ENCODE measurements around the gene MTHFR. TPM values are rescaled to one million over a fixed set of nuclear protein-coding genes. Genes with fewer than 3 reads are reported as not detected.

MTHFR gene
- 10 to 100 TPM; 31.0 to 64.4 (median 55.2) TPM for total RNA-seq
- polyA plus RNA-seq = 10 to 100 TPM; 10.0 to 10.5 TPM
- 115 reads per million, percentile 87 among the genes with 10 or more reads in this experiment for total RNA-seq

GRCh38 chr1:11805422-11806306 is at the start of gene MTHFR, which contains the start of gene CLCN6:
Gene MTHFR (minus strand): TSS chr1:11805964. CDS start chr1:11803116, 2,848 bp downstream.
Gene CLCN6 (plus strand): TSS chr1:11806191. CDS start chr1:11806263, 72 bp downstream.
- peaks cover 0 to 13% (median 7%) of the 10 kb centered on the region in 5 donors for H3K36me3 Mint-ChIP-seq
- peak within 1 kb of the TSS; percentile 92 for H3K27ac ChIP-seq (ENCODE audit: low read depth, low read length)
- no peaks in the 10 kb centered on the region for H3K27me3 Mint-ChIP-seq
- H3K4me3 ChIP-seq (ENCODE audit: low read length) = peak within 1 kb of the TSS; percentile 86
- H3K36me3 ChIP-seq (ENCODE audit: control insufficient read depth in 2 of 3, insufficient read depth in 3 of 3, low read length in 3 of 3) = peaks cover 0 to 15% (median 4%) of the 10 kb centered on the region in 3 experiments
- H3K4me3 Mint-ChIP-seq = peak within 1 kb of the TSS; percentile 94 to 100 (median 98)
- intact Hi-C loops (cut with micrococcal nuclease) = loop anchor here (1.0 to 10.0 kb wide), 14 partner anchors 86 to 1331 kb away; partner anchors contain the start of genes FBXO2 (in 2 of the 2), FBXO44 (in 2 of the 2), KIAA2013 (in 2 of the 2) and DFFA (in 1 of the 2)
- DNase-seq (peak; percentile 93 to 98 (median 97)), ATAC-seq (peak; percentile 95)
- ChIA-PET CTCF (interaction anchor here (1.1 kb wide), 3 partner anchors 75 to 129 kb away, joined by 3 to 4 read pairs (median 3); no protein-coding TSS in a partner anchor), POLR2A (interaction anchor here (0.6 to 3.2 kb wide), 13 partner anchors 9 to 213 kb away, joined by 3 to 56 read pairs (median 4); partner anchors contain the start of genes AGTRAP, MAD2L2, MFN2 and MIIP)
- H3K9me3 ChIP-seq (ENCODE audit: control insufficient read depth in 2 of 3, low read length in 3 of 3) = no peaks in the 10 kb centered on the region
- no peaks in the 10 kb centered on the region for H3K27me3 ChIP-seq (ENCODE audit: control insufficient read depth in 2 of 2, insufficient read depth in 2 of 2, low read length in 2 of 2)
- H3K4me1 ChIP-seq (ENCODE audit: control insufficient read depth in 2 of 2, insufficient read depth in 2 of 2, low read length in 2 of 2) = peaks cover 39 to 40% of the 10 kb centered on the region in 2 donors
- H3K4me1 Mint-ChIP-seq = peaks cover 37 to 72% (median 60%) of the 10 kb centered on the region in 7 donors
- peaks cover 0 to 4% (median 0%) of the 10 kb centered on the region in 11 donors for H3K9me3 Mint-ChIP-seq
- peak within 1 kb of the TSS; percentile 94 to 99 (median 96) for H3K27ac Mint-ChIP-seq

- Mint-ChIP-seq H3K36me3 (no peaks in the 10 kb centered on the region), H3K27me3 (peaks cover 37 to 66% (median 53%) of the 10 kb centered on the region in 5 donors), H3K9me3 (peaks cover 0 to 5% (median 0%) of the 10 kb centered on the region in 11 donors), H3K4me1 (peaks cover 0 to 6% (median 2%) of the 10 kb centered on the region in 7 donors), H3K4me3 (no peak overlapping the region), H3K27ac (no peak overlapping the region)
- DNase-seq (no peak), ATAC-seq (no peak)
- intact Hi-C loops (cut with micrococcal nuclease) = no loop called here
- Histone ChIP-seq H3K27ac (ENCODE audit: low read depth, low read length) (no peak overlapping the region), H3K4me3 (ENCODE audit: low read length) (no peak overlapping the region), H3K27me3 (ENCODE audit: control insufficient read depth in 2 of 2, insufficient read depth in 2 of 2, low read length in 2 of 2) (peaks cover 0 to 11% of the 10 kb centered on the region in 2 donors), H3K4me1 (ENCODE audit: control insufficient read depth in 2 of 2, insufficient read depth in 2 of 2, low read length in 2 of 2) (no peaks in the 10 kb centered on the region), H3K9me3 (ENCODE audit: control insufficient read depth in 2 of 3, low read length in 3 of 3) (no peaks in the 10 kb centered on the region), H3K36me3 (ENCODE audit: control insufficient read depth in 2 of 3, insufficient read depth in 3 of 3, low read length in 3 of 3) (no peaks in the 10 kb centered on the region)
- ChIA-PET CTCF (no interaction called here), POLR2A (interaction anchor here (0.7 kb wide), 1 partner anchor 51 kb away, joined by 5 read pairs; no protein-coding TSS in a partner anchor)
Measured at GRCh38 chr1:11855430-11855829, 49.7 kb upstream of the MTHFR start.

GRCh38 chr1:11854519-11854918 is 48.8 kb upstream of the MTHFR start:
- Mint-ChIP-seq H3K36me3 (no peaks in the 10 kb centered on the region), H3K4me1 (peaks cover 0 to 6% (median 1%) of the 10 kb centered on the region in 7 donors), H3K4me3 (no peak overlapping the region), H3K27me3 (peaks cover 28 to 57% (median 48%) of the 10 kb centered on the region in 5 donors), H3K9me3 (no peaks in the 10 kb centered on the region), H3K27ac (no peak overlapping the region)
- no peak overlapping the region for H3K4me3 ChIP-seq (ENCODE audit: low read length)
- intact Hi-C loops (cut with micrococcal nuclease) = no loop called here
- H3K27ac ChIP-seq (ENCODE audit: low read depth, low read length) = no peak overlapping the region
- no peaks in the 10 kb centered on the region for H3K9me3 ChIP-seq (ENCODE audit: control insufficient read depth in 2 of 3, low read length in 3 of 3)
- no peaks in the 10 kb centered on the region for H3K36me3 ChIP-seq (ENCODE audit: control insufficient read depth in 2 of 3, insufficient read depth in 3 of 3, low read length in 3 of 3)
- ChIA-PET POLR2A (no interaction called here), CTCF (no interaction called here)
- peaks cover 0 to 6% of the 10 kb centered on the region in 2 donors for H3K27me3 ChIP-seq (ENCODE audit: control insufficient read depth in 2 of 2, insufficient read depth in 2 of 2, low read length in 2 of 2)
- H3K4me1 ChIP-seq (ENCODE audit: control insufficient read depth in 2 of 2, insufficient read depth in 2 of 2, low read length in 2 of 2) = no peaks in the 10 kb centered on the region
- DNase-seq (no peak), ATAC-seq (no peak)

GRCh38 chr1:11851180-11851579 is 45.4 kb upstream of the MTHFR start:
- peaks cover 0 to 1% (median 0%) of the 10 kb centered on the region in 5 donors for H3K36me3 Mint-ChIP-seq
- ChIA-PET CTCF (no interaction called here), POLR2A (no interaction called here)
- no peak overlapping the region for H3K27ac ChIP-seq (ENCODE audit: low read depth, low read length)
- peaks cover 10 to 32% (median 24%) of the 10 kb centered on the region in 5 donors for H3K27me3 Mint-ChIP-seq
- no peaks in the 10 kb centered on the region for H3K4me1 ChIP-seq (ENCODE audit: control insufficient read depth in 2 of 2, insufficient read depth in 2 of 2, low read length in 2 of 2)
- no peak for DNase-seq
- H3K36me3 ChIP-seq (ENCODE audit: control insufficient read depth in 2 of 3, insufficient read depth in 3 of 3, low read length in 3 of 3) = no peaks in the 10 kb centered on the region
- ATAC-seq = peak; percentile 36
- no peaks in the 10 kb centered on the region for H3K9me3 Mint-ChIP-seq
- no peak overlapping the region for H3K4me3 Mint-ChIP-seq
- intact Hi-C loops (cut with micrococcal nuclease) = no loop called here
- H3K27me3 ChIP-seq (ENCODE audit: control insufficient read depth in 2 of 2, insufficient read depth in 2 of 2, low read length in 2 of 2) = no peaks in the 10 kb centered on the region
- H3K9me3 ChIP-seq (ENCODE audit: control insufficient read depth in 2 of 3, low read length in 3 of 3) = no peaks in the 10 kb centered on the region
- no peak overlapping the region for H3K27ac Mint-ChIP-seq
- peaks cover 0 to 1% (median 0%) of the 10 kb centered on the region in 7 donors for H3K4me1 Mint-ChIP-seq
- no peak overlapping the region for H3K4me3 ChIP-seq (ENCODE audit: low read length)

GRCh38 chr1:11850156-11850555 is 44.4 kb upstream of the MTHFR start:
- no peak overlapping the region for H3K4me3 ChIP-seq (ENCODE audit: low read length)
- H3K36me3 ChIP-seq (ENCODE audit: control insufficient read depth in 2 of 3, insufficient read depth in 3 of 3, low read length in 3 of 3) = no peaks in the 10 kb centered on the region
- no peak overlapping the region for H3K4me3 Mint-ChIP-seq
- peaks cover 0 to 7% (median 0%) of the 10 kb centered on the region in 7 donors for H3K4me1 Mint-ChIP-seq
- DNase-seq = no peak
- ChIA-PET CTCF (no interaction called here), POLR2A (no interaction called here)
- peaks cover 10 to 25% (median 22%) of the 10 kb centered on the region in 5 donors for H3K27me3 Mint-ChIP-seq
- no peaks in the 10 kb centered on the region for H3K4me1 ChIP-seq (ENCODE audit: control insufficient read depth in 2 of 2, insufficient read depth in 2 of 2, low read length in 2 of 2)
- ATAC-seq = no peak
- no peak overlapping the region for H3K27ac Mint-ChIP-seq
- no peaks in the 10 kb centered on the region for H3K9me3 Mint-ChIP-seq
- H3K27me3 ChIP-seq (ENCODE audit: control insufficient read depth in 2 of 2, insufficient read depth in 2 of 2, low read length in 2 of 2) = no peaks in the 10 kb centered on the region
- H3K27ac ChIP-seq (ENCODE audit: low read depth, low read length) = no peak overlapping the region
- peaks cover 0 to 5% (median 4%) of the 10 kb centered on the region in 5 donors for H3K36me3 Mint-ChIP-seq
- intact Hi-C loops (cut with micrococcal nuclease) = no loop called here
- H3K9me3 ChIP-seq (ENCODE audit: control insufficient read depth in 2 of 3, low read length in 3 of 3) = no peaks in the 10 kb centered on the region

- ChIA-PET POLR2A (no interaction called here), CTCF (interaction anchor here (0.8 kb wide), 1 partner anchor 11 kb away, joined by 3 read pairs; no protein-coding TSS in a partner anchor)
- H3K36me3 ChIP-seq (ENCODE audit: control insufficient read depth in 2 of 3, insufficient read depth in 3 of 3, low read length in 3 of 3) = peaks cover 0 to 5% (median 0%) of the 10 kb centered on the region in 3 experiments
- H3K4me3 ChIP-seq (ENCODE audit: low read length) = no peak overlapping the region
- Mint-ChIP-seq H3K27me3 (peaks cover 0 to 16% (median 12%) of the 10 kb centered on the region in 5 donors), H3K36me3 (peaks cover 3 to 17% (median 9%) of the 10 kb centered on the region in 5 donors), H3K27ac (no peak overlapping the region), H3K4me3 (no peak overlapping the region), H3K4me1 (peaks cover 0 to 7% (median 0%) of the 10 kb centered on the region in 7 donors), H3K9me3 (peaks cover 0 to 1% (median 0%) of the 10 kb centered on the region in 11 donors)
- ATAC-seq (no peak), DNase-seq (no peak)
- H3K9me3 ChIP-seq (ENCODE audit: control insufficient read depth in 2 of 3, low read length in 3 of 3) = no peaks in the 10 kb centered on the region
- H3K4me1 ChIP-seq (ENCODE audit: control insufficient read depth in 2 of 2, insufficient read depth in 2 of 2, low read length in 2 of 2) = no peaks in the 10 kb centered on the region
- intact Hi-C loops (cut with micrococcal nuclease) = no loop called here
- no peaks in the 10 kb centered on the region for H3K27me3 ChIP-seq (ENCODE audit: control insufficient read depth in 2 of 2, insufficient read depth in 2 of 2, low read length in 2 of 2)
- H3K27ac ChIP-seq (ENCODE audit: low read depth, low read length) = no peak overlapping the region
Measured at GRCh38 chr1:11848373-11848700, 42.6 kb upstream of the MTHFR start.
